ENCODE results near the gene PDE8A.

DNA sequence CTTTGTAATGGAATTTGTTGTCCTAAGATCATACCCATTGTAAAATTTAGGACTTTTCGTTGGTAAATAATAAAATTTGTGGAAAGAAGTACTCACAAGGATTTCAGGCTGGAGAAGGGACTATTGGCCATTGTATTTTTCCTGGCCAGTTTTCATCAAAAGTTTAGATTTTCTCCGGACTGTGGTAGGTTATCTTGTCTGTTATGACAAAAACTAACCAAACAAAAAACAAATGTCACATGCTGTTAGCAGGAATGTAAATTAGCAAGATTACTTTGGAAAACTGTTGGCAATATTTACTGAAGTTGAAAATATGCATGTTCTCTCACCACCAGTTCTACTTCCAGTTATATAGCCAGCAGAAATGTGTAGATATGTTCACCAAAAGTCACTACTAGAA is 27.8 kb downstream of the PDE8A start:
- TF ChIP-seq, protein P1, sequence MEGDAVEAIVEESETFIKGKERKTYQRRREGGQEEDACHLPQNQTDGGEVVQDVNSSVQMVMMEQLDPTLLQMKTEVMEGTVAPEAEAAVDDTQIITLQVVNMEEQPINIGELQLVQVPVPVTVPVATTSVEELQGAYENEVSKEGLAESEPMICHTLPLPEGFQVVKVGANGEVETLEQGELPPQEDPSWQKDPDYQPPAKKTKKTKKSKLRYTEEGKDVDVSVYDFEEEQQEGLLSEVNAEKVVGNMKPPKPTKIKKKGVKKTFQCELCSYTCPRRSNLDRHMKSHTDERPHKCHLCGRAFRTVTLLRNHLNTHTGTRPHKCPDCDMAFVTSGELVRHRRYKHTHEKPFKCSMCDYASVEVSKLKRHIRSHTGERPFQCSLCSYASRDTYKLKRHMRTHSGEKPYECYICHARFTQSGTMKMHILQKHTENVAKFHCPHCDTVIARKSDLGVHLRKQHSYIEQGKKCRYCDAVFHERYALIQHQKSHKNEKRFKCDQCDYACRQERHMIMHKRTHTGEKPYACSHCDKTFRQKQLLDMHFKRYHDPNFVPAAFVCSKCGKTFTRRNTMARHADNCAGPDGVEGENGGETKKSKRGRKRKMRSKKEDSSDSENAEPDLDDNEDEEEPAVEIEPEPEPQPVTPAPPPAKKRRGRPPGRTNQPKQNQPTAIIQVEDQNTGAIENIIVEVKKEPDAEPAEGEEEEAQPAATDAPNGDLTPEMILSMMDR (IDR thresholded peaks at IDR 0.05; ENCODE audit: insufficient read depth, low read length, poor library complexity, severe bottlenecking), result no peak
- TF ChIP-seq EZH2phosphoT487 (conservative IDR thresholded peaks at IDR 0.05; ENCODE audit: low read length), result no peak
